Naive B cell (primary cell): ENCODE data around the gene KLK11. TPM values are rescaled to one million over a fixed set of nuclear protein-coding genes. Genes with fewer than 3 reads are reported as not detected.

Experiments
- ATAC-seq, 2 donors: fragments of 150-1000 bp; cut with Tn5 transposase; 2 replicates each; pipeline ENCODE4 v1.10.0; 2021; ENCODE audit warnings: low read depth in 2 of 2, mild to moderate bottlenecking in 2 of 2, moderate library complexity in 2 of 2
- DNase-seq: peaks from one replicate; pipeline ENCODE4 v3.0.0; 2022
- H3K27ac Mint-ChIP-seq, 6 donors: one replicate each; pipeline ENCODE4 v1.8.0; 2020 to 2022; ENCODE audit warnings: mild to moderate bottlenecking in 6 of 6, mixed read lengths in 6 of 6, moderate library complexity in 5 of 6, inconsistent platforms in 2 of 6
- H3K27me3 Mint-ChIP-seq, 3 donors: one replicate each; pipeline ENCODE4 v1.8.0; 2021 to 2022; ENCODE audit warnings: mixed read lengths in 3 of 3, mild to moderate bottlenecking in 1 of 3
- H3K36me3 Mint-ChIP-seq, 2 donors: one replicate each; pipeline ENCODE4 v1.8.0; 2020 to 2022; ENCODE audit warnings: mixed read lengths in 2 of 2, inconsistent platforms in 1 of 2, mild to moderate bottlenecking in 1 of 2
- H3K4me1 Mint-ChIP-seq, 3 donors: one replicate each; pipeline ENCODE4 v1.8.0; 2020 to 2022; ENCODE audit warnings: mixed read lengths in 3 of 3, inconsistent platforms in 1 of 3, mild to moderate bottlenecking in 1 of 3, moderate library complexity in 1 of 3
- H3K4me3 Mint-ChIP-seq, 8 donors: one replicate each; pipeline ENCODE4 v1.8.0; 2020 to 2022; ENCODE audit warnings: mild to moderate bottlenecking in 8 of 8, mixed read lengths in 8 of 8, moderate library complexity in 8 of 8, inconsistent platforms in 2 of 8
- H3K9me3 Mint-ChIP-seq, 7 donors: one replicate each; pipeline ENCODE4 v1.8.0; 2020 to 2022; ENCODE audit warnings: mixed read lengths in 7 of 7, mild to moderate bottlenecking in 5 of 7, inconsistent platforms in 2 of 7, moderate library complexity in 1 of 7
- polyA plus RNA-seq, 6 donors: library from polyadenylated mRNA; unstranded; fragments of 300-500 nt; fragmentation: Illumina TruSeq; gene quantifications; one replicate each; pipeline ENCODE4 v1.2.3, GENCODE V29; 2021; ENCODE audit warnings: low read depth in 6 of 6

Gene KLK11
- polyA plus RNA-seq, 6 donors from 2014 or later = not detected

DNA sequence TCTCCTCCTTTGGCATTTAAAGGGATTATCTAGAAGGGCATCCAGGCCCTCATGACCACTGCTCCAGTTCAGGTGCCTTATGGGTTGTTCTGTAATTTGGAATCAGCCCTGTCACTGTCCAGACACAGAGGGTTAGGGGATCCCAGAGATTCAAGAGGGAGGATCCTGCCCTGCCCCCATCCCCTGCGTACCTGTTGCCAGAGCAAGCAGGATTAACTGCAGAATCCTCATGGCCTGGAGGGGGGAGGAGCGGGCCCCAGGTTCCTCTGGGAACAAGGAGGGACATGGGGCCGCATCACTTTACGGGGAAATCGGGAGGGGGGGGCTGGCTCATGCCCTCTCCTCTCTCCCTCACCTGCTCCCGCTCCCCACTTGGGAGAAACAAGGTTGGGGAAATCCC, 1.0 kb downstream of the KLK11 start:
- peaks cover 0 to 4% (median 0%) of the 10 kb centered on the region in 3 donors for H3K4me1 Mint-ChIP-seq
- no peak for DNase-seq

DNA sequence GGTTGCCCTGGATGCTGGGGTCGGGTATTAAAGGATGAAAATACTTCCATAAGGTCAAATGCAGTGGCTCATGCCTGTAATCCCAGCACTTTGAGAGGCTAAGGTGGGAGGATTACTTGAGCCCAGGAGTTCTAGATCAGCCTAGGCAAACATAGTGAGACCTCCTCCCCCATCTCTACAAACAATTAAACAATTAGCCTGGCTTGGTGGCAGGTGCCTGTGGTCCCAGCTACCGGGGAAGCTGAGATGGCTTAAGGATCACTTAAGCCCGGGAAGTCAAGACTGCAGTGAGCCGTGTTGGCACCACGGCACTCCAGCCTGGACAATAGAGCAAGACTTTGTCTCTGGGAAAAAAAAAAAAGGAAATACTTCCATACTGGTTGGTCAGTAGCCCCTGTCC, 1.5 kb downstream of the KLK11 start:
- H3K36me3 Mint-ChIP-seq = peaks cover 0 to 12% of the 10 kb centered on the region in 2 donors
- H3K9me3 Mint-ChIP-seq = peaks cover 0 to 5% (median 3%) of the 10 kb centered on the region in 7 donors
- H3K4me1 Mint-ChIP-seq = peaks cover 1 to 6% (median 3%) of the 10 kb centered on the region in 3 donors
- peaks cover 44 to 69% (median 53%) of the 10 kb centered on the region in 3 donors for H3K27me3 Mint-ChIP-seq
- DNase-seq (no peak), ATAC-seq (no peak)
- no peak overlapping the region for H3K27ac Mint-ChIP-seq
- no peak overlapping the region for H3K4me3 Mint-ChIP-seq

More for the DNA sequence above, 1.0 kb downstream of the KLK11 start:
- ATAC-seq = no peak
- Mint-ChIP-seq H3K27ac (no peak overlapping the region), H3K4me3 (no peak overlapping the region), H3K36me3 (peaks cover 0 to 8% of the 10 kb centered on the region in 2 donors), H3K9me3 (peaks cover 0 to 5% (median 3%) of the 10 kb centered on the region in 7 donors), H3K27me3 (peaks cover 39 to 65% (median 50%) of the 10 kb centered on the region in 3 donors)

DNA sequence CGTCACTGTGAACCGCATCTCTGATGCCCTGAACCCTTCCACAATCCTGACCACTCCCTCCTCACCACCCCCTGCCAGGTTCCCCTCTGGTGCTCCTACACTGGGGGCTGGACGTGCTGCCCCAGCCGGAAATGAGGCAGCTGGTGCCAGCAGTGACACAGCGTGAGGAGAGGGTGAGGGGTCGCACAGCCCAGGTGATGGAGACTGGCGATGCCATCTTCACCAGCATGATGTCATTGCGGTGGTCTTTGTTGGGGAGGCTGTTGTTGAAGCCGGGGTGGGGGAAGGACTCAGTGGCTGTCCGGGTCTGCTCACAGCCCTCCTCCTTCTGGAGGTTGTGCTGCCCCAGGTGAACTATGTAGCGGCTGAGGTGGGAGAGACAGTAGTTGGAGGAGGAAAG, 2.5 kb downstream of the KLK11 start:
- Mint-ChIP-seq H3K27ac (peak overlapping the region in 1 of 6 donors; percentile 66), H3K27me3 (peaks cover 42 to 74% (median 59%) of the 10 kb centered on the region in 3 donors), H3K9me3 (peaks cover 0 to 6% (median 0%) of the 10 kb centered on the region in 7 donors), H3K36me3 (peaks cover 0 to 16% of the 10 kb centered on the region in 2 donors), H3K4me1 (peaks cover 5 to 9% (median 5%) of the 10 kb centered on the region in 3 donors), H3K4me3 (peak overlapping the region in 1 of 8 donors; percentile 30)
- ATAC-seq (no peak), DNase-seq (no peak)

DNA sequence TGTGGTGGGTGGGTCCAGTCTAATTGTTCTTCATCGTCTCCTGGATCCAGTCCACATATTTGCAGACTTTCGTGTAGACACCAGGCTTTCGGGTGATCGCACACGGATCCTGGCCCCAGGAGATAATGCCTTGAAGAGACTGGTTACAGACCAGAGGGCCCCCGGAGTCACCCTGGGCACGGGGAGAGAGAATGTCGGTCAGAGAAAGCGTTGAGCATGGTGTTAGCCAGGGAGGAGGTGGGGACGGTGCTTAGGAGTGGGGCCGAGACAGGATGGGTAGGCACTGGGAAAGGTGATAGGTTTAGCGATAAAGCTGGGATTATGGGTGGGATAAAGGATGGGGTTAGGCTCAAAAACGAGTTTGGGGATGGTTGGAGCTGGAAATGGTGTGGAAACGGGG, 3.9 kb downstream of the KLK11 start:
- Mint-ChIP-seq H3K9me3 (peaks cover 0 to 8% (median 2%) of the 10 kb centered on the region in 7 donors), H3K4me1 (peaks cover 15 to 18% (median 17%) of the 10 kb centered on the region in 3 donors), H3K27ac (no peak overlapping the region), H3K36me3 (peaks cover 0 to 25% of the 10 kb centered on the region in 2 donors), H3K4me3 (no peak overlapping the region), H3K27me3 (peaks cover 39 to 84% (median 69%) of the 10 kb centered on the region in 3 donors)
- DNase-seq = no peak
- no peak for ATAC-seq

DNA sequence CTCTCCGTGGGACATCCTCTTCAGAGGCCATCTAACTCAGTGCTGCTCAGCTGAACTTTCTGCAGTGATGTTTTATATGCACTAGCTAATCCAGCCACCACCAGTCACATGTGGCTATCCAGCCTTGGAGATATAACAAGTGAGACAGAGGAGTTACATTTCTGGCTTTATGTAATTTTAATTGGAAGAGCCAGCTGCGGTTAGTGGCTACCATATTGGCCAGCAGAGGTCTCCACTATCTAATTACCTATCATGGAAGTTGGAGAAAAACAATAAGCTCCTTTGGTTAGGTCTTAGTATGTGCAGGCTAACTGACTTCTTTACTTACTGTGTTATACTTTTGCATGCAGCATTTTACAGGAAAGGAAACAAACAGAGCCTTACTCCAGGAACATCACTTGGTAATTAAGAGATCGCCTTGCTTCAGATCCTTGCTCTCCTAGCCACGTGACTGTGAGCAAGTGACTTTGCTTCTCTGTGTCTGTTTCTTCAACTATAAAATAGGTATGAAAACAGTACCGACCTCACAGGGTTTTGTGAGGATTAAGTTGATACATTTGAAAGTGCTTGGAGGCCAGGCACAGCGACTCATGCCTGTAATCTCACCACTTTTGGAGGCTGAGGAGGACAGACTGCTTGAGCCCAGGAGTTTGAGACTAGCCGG, 5.3 kb downstream of the KLK11 start:
- H3K4me1 Mint-ChIP-seq = peaks cover 19 to 26% (median 20%) of the 10 kb centered on the region in 3 donors
- DNase-seq (no peak), ATAC-seq (no peak)
- peaks cover 0 to 8% (median 2%) of the 10 kb centered on the region in 7 donors for H3K9me3 Mint-ChIP-seq
- H3K27me3 Mint-ChIP-seq = peaks cover 39 to 86% (median 70%) of the 10 kb centered on the region in 3 donors
- peaks cover 0 to 19% of the 10 kb centered on the region in 2 donors for H3K36me3 Mint-ChIP-seq
- no peak overlapping the region for H3K27ac Mint-ChIP-seq
- H3K4me3 Mint-ChIP-seq = no peak overlapping the region

DNA sequence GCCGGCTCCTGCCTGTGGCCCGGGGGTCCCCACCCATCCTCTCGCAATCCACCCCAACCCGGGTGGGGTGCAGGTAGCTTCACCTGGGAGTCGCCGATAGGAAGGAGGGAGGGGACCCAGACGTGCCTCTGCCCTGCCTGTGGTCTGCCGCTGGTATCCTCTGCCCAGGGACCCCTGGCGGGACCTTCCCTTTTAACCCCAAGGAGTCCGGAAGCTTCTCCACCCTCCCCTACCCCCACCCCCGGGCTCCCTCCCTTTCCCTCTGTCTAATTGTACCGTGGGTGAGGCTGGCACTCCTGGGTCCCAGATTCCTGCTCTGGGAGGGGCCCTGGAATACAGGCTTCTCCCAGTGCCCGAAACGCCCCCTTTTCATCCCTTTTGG, 6.9 kb downstream of the KLK11 start, which contains the start of gene KLK10:
TSS of gene KLK10 (minus strand) at position 166 of the 382 bp plus-strand sequence. CDS start 579 bp downstream, outside the sequence.
- Mint-ChIP-seq H3K9me3 (peaks cover 0 to 12% (median 3%) of the 10 kb centered on the region in 7 donors), H3K27ac (no peak within 1 kb of the TSS), H3K4me3 (peak within 1 kb of the TSS in 5 of 8 donors; percentile 45 to 87 (median 62)), H3K36me3 (peaks cover 0 to 31% of the 10 kb centered on the region in 2 donors), H3K27me3 (peaks cover 38 to 86% (median 74%) of the 10 kb centered on the region in 3 donors), H3K4me1 (peaks cover 20 to 29% (median 26%) of the 10 kb centered on the region in 3 donors)
- DNase-seq = no peak
- no peak for ATAC-seq

DNA sequence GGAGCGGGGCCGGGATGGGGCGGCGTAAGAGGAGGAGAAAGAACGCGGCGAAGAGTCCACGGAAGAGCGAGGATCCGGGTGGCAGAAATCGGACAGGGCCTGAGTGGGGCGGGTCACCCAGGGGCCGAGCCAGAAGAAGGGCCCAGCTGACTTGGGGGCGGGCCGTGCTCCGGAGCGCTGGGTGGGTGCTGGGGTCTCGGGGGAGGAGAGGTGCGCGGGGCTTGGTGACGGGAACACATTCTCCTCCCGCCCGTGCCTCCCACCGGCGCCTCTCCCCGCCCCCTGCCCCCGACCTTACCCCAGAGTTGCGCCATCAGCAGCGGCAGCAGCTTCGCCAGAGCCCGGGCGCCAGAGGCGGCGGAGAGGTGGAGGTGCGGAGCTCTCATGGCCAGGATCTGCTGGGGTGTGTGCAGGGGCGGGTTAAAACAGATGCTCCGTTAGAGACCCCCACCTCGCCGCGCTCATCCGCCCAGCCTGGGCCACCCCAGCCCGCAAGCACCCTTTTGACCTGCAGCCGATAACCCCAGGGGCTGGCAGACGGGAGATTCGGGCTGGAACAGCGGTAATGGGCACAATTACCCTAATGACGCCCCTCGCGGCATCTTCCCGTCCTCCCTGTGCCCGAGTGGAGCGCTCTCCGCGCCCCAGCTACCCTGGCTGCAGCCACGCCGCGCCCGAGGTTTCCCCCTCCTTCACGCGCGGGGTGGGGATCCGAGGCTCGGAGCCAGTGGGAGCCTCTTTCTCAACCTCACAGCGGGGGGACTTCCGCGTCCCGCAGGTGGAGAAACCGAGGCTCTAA, 7.5 kb downstream of the KLK11 start:
- Mint-ChIP-seq H3K4me3 (peak overlapping the region in 5 of 8 donors; percentile 45 to 87 (median 62)), H3K36me3 (peaks cover 0 to 35% of the 10 kb centered on the region in 2 donors), H3K27ac (no peak overlapping the region), H3K27me3 (peaks cover 44 to 87% (median 74%) of the 10 kb centered on the region in 3 donors), H3K4me1 (peaks cover 20 to 32% (median 26%) of the 10 kb centered on the region in 3 donors), H3K9me3 (peaks cover 0 to 12% (median 3%) of the 10 kb centered on the region in 7 donors)
- ATAC-seq = no peak
- DNase-seq = no peak

DNA sequence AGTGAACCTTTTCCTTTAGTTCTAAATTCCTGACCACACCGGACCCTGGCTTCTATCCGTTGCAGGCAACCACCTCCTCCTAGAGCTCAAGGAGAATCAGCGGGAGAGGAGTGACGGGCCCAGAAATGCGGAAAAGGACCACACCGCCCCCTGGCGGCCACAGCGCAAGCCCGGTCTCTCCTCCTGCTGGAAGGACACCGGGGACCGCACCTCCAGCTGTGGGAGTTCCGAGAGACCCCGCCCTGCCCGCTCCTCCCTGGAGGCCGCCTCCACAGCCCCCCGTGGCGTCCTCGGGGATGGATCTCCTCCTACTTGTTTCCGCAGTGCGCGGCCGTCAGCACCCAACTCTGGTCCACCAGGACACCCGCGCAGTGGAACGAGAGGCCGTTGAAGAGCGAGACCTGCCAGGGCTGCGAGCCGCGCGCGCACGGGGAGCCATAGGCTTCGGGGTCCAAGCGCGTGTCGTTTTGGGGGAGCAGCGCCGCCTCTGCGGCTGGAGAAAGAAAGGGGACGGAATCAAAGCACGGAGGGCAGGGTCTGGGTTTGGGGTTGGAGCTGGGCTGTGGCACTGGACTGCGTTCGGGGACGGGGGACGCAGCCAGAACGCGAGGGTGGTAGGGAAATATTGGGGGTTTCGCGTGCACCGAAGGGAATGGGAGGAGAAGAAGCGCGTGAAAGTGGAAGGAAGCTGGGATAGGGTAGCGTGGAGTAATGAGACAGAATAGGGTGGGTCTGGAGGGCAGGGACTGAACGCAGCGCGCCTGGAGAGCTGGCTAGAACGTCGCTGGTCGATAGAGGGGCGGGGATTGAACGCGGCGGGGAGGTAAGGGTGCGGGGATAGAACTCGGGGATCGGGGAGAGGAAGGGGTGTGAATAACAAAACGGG, 9.4 kb downstream of the KLK11 start:
- Mint-ChIP-seq H3K4me3 (peak overlapping the region in 5 of 8 donors; percentile 22 to 84 (median 53)), H3K4me1 (peaks cover 20 to 32% (median 26%) of the 10 kb centered on the region in 3 donors), H3K36me3 (peaks cover 0 to 35% of the 10 kb centered on the region in 2 donors), H3K9me3 (peaks cover 0 to 11% (median 4%) of the 10 kb centered on the region in 7 donors), H3K27ac (peak overlapping the region in 1 of 6 donors; percentile 22), H3K27me3 (peaks cover 53 to 87% (median 67%) of the 10 kb centered on the region in 3 donors)
- ATAC-seq = no peak
- DNase-seq = no peak

DNA sequence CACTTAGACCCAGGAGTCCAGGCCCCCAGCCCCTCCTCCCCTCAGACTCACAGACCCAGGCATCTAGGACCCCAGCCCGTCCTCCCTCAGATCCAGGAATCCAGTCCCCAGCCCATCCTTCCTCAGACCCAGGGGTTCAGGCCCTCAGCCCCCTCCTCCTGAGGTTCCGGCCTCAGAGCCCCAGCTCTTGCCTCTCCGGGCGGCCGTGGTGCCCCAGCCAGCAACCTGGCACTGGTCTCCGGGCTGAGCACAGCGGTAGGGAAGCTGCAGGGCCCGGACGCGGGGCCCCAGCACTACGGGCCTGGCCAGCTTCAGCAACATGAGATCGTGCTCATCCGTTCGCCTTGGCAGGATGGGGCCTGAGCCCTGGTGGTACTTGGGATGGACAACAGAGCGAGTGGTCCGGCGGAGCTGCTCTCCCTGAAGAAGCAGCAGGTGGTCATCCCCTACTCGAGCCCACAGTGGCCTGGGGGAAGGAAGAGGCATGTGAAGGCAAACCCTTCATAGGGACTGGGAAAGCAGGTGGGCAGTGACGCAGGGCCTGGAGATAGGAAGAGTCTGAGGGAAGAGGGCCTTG, 10.6 kb downstream of the KLK11 start:
- ATAC-seq (no peak), DNase-seq (no peak)
- no peak overlapping the region for H3K27ac Mint-ChIP-seq
- peak overlapping the region in 2 of 8 donors; percentile 19 to 56 for H3K4me3 Mint-ChIP-seq
- peaks cover 20 to 32% (median 26%) of the 10 kb centered on the region in 3 donors for H3K4me1 Mint-ChIP-seq
- H3K36me3 Mint-ChIP-seq = peaks cover 0 to 35% of the 10 kb centered on the region in 2 donors
- H3K27me3 Mint-ChIP-seq = peaks cover 48 to 87% (median 71%) of the 10 kb centered on the region in 3 donors
- peaks cover 0 to 11% (median 4%) of the 10 kb centered on the region in 7 donors for H3K9me3 Mint-ChIP-seq

DNA sequence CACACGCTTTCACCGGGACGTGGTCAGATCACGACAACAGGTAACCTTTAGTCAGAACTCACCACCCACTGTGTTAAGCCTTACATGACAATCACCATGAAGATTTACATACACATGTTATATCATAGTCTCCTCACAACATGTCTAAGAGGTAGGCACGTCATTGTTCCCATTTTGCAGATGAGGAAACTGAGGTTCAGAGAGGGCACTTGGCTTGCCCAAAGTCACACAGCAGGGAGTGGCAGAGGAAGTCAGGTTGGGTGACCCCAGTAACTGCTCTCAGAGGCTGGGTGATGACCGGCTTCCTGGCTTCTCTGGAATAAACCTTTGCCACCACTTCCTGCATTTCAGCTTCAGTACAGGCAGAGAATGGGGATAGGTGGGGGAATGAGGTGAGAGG, 12.2 kb downstream of the KLK11 start:
- H3K27me3 Mint-ChIP-seq = peaks cover 43 to 88% (median 76%) of the 10 kb centered on the region in 3 donors
- no peak for DNase-seq
- peaks cover 0 to 28% of the 10 kb centered on the region in 2 donors for H3K36me3 Mint-ChIP-seq
- no peak for ATAC-seq
- H3K4me3 Mint-ChIP-seq = no peak overlapping the region
- peaks cover 16 to 27% (median 21%) of the 10 kb centered on the region in 3 donors for H3K4me1 Mint-ChIP-seq
- peaks cover 0 to 7% (median 4%) of the 10 kb centered on the region in 7 donors for H3K9me3 Mint-ChIP-seq
- no peak overlapping the region for H3K27ac Mint-ChIP-seq

DNA sequence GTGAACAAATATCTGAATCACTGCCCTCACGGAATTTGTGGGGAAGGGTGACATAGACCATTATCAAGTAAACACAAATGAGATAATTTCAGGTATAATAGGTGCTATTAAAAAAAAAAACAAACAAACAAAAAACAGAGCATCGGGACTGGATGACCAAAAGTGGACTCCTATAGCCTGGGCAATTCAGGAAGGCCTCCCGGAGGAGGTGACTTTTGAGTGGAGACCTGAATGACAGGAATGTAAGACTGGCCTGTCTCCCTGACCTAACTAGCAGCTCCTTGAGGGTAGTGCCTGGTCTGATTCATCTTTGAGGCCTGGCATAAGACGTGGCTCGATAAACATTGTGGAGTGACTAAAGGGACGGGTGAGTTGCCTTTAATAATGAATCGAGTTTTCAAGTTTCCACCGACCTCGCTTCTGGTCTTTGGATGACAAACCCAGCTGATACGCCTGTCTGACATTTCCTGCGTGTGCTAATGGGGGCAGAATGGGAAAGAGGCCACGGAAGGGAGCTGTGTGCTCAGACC, 13.7 kb downstream of the KLK11 start:
- H3K27me3 Mint-ChIP-seq = peaks cover 38 to 79% (median 70%) of the 10 kb centered on the region in 3 donors
- H3K4me3 Mint-ChIP-seq = no peak overlapping the region
- H3K4me1 Mint-ChIP-seq = peaks cover 8 to 19% (median 11%) of the 10 kb centered on the region in 3 donors
- DNase-seq (no peak), ATAC-seq (no peak)
- H3K27ac Mint-ChIP-seq = no peak overlapping the region
- peaks cover 0 to 6% (median 3%) of the 10 kb centered on the region in 7 donors for H3K9me3 Mint-ChIP-seq
- H3K36me3 Mint-ChIP-seq = peaks cover 0 to 19% of the 10 kb centered on the region in 2 donors
